Lower lobe of right lung (tissue), 2 donors: ENCODE measurements around the gene ABL2. TPM values are rescaled to one million over a fixed set of nuclear protein-coding genes. Genes with fewer than 3 reads are reported as not detected.

ENCODE experiments used
- ATAC-seq, 2 donors: fragments of 200-7000 bp; cut with Tn5 transposase; one replicate each; pipeline ENCODE4 v1.9.1; 2020 to 2022; ENCODE audit warnings: mild to moderate bottlenecking in 2 of 2, moderate library complexity in 2 of 2
- DNase-seq: peaks from one replicate; pipeline ENCODE4 v3.0.0-alpha.2; 2020
- H3K27ac ChIP-seq: fragments of 200-600 bp; one replicate; pipeline ENCODE4 v1.8.0; 2022
- H3K27me3 ChIP-seq: fragments of 200-600 bp; one replicate; pipeline ENCODE4 v1.8.0; 2022; ENCODE audit warnings: low read depth
- H3K36me3 ChIP-seq: fragments of 200-600 bp; one replicate; pipeline ENCODE4 v1.8.0; 2022; ENCODE audit warnings: mild to moderate bottlenecking
- H3K4me1 ChIP-seq: fragments of 200-600 bp; one replicate; pipeline ENCODE4 v1.8.0; 2022
- H3K4me3 ChIP-seq: fragments of 200-600 bp; one replicate; pipeline ENCODE4 v1.8.0; 2022; ENCODE audit warnings: mild to moderate bottlenecking
- H3K9me3 ChIP-seq: fragments of 200-600 bp; one replicate; pipeline ENCODE4 v1.8.0; 2022
- CTCF ChIP-seq: fragments of 200-600 bp; IDR thresholded peaks from one replicate; pipeline ENCODE4 v1.8.0; 2022; ENCODE audit warnings: antibody characterized with exemption, mild to moderate bottlenecking
- intact Hi-C: fragments of 100-400 bp; cut with DNase I; formaldehyde crosslinking; loops from one replicate; pipeline ENCODE4 v1.11.0; 2022
- total RNA-seq: library from RNA; stranded (reverse); fragmentation: NEBNext Ultra II Directional; extraction: Animal tissue kit (Norgen Biotek cat#: 25700); gene quantifications from one replicate; pipeline ENCODE4 v1.2.1, GENCODE V29; 2021
- donor health status: DM: no; HTN: yes; CAD: no; lungs with severe emphysema.

Gene ABL2
- total RNA-seq, 1 donor from 2014 or later: 27.0 TPM

DNA sequence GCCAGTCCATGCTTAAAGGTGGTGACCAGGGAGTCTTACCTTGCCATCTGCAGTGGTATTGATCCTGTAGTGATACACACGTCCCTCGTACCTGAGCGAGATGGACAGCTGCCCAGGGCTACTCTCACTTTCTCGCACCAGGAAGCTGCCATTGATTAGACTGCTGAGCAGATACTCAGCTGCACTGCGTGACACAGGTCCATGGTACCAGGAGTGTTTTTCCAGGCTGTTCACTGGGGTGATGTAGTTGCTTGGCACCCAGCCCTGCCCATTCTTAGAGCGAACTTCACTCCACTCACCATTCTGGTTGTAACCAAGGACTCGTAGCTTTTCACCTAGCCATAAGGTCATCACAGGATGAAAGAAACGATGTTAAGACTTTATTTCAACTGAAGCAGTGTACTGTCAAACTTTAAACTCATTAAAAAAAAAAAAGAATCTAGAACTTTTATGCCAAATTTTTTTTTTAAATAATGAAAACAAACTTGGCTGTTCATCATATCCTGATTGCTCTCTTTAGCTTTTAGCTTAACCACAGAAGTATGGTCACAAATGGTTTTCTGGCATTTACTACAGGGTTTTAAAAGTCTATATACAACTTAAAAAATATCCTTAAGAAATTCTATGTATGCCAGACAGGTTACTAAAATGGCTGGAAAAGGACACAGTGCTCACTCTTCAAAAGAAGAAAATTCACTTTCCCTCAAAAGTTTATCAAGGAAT lies 103.0 kb downstream of the ABL2 start:
- intact Hi-C loops: no loop called here

DNA sequence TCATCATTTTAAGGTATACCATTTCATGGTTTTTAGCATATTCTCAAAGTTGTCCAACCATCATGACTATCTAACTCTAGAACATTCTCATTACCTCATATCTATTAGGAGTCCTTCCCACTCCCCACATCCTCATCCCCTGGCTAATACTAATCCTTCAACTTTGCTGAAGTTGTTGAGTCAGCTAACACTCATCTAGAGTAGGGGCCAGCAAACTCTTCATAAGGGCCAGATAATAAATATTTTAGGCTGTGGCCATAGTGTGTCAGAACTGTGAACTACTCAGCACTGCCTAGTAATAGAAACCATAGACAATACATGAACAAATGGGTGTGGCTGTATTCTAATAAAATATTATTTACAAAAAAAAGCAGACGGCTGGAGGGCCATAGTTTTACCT lies 104.6 kb downstream of the ABL2 start:
- no peak for TF ChIP-seq CTCF
- Histone ChIP-seq H3K4me3 (no peak overlapping the region), H3K9me3 (no peaks in the 10 kb centered on the region), H3K36me3 (peaks cover 33% of the 10 kb centered on the region), H3K4me1 (peaks cover 30% of the 10 kb centered on the region), H3K27ac (no peak overlapping the region), H3K27me3 (no peaks in the 10 kb centered on the region)
- DNase-seq: no peak
- ATAC-seq: no peak
- intact Hi-C loops: no loop called here

More for the DNA sequence above, 103.0 kb downstream of the ABL2 start:
- peaks cover 32% of the 10 kb centered on the region for H3K4me1 ChIP-seq
- H3K36me3 ChIP-seq: peaks cover 24% of the 10 kb centered on the region
- ATAC-seq: peak; percentile 52 to 60
- H3K27ac ChIP-seq: no peak overlapping the region
- no peaks in the 10 kb centered on the region for H3K27me3 ChIP-seq
- no peak for TF ChIP-seq CTCF
- peak; percentile 56 for DNase-seq
- H3K9me3 ChIP-seq: no peaks in the 10 kb centered on the region
- H3K4me3 ChIP-seq: no peak overlapping the region

- intact Hi-C loops: no loop called here
- Histone ChIP-seq H3K27ac (no peak overlapping the region), H3K36me3 (peaks cover 64% of the 10 kb centered on the region), H3K4me3 (no peak overlapping the region), H3K27me3 (no peaks in the 10 kb centered on the region), H3K9me3 (no peaks in the 10 kb centered on the region), H3K4me1 (peaks cover 2% of the 10 kb centered on the region)
- ATAC-seq (peak in 1 of 2 donors; percentile 50), DNase-seq (no peak)
- peak; percentile 59 for TF ChIP-seq CTCF
Observed at GRCh38 chr1:179121159-179121938, 108.1 kb downstream of the ABL2 start.

GRCh38 chr1:179120736-179121135 lies 108.7 kb downstream of the ABL2 start:
- H3K4me3 ChIP-seq: no peak overlapping the region
- TF ChIP-seq CTCF: no peak
- H3K27ac ChIP-seq: no peak overlapping the region
- no peaks in the 10 kb centered on the region for H3K9me3 ChIP-seq
- no peaks in the 10 kb centered on the region for H3K4me1 ChIP-seq
- no peaks in the 10 kb centered on the region for H3K27me3 ChIP-seq
- ATAC-seq (no peak), DNase-seq (no peak)
- intact Hi-C loops: no loop called here
- peaks cover 65% of the 10 kb centered on the region for H3K36me3 ChIP-seq

GRCh38 chr1:179119513-179119912 lies 110.0 kb downstream of the ABL2 start:
- no peak for TF ChIP-seq CTCF
- DNase-seq: no peak
- no peak for ATAC-seq
- H3K36me3 ChIP-seq: peaks cover 72% of the 10 kb centered on the region
- no peaks in the 10 kb centered on the region for H3K9me3 ChIP-seq
- intact Hi-C loops: no loop called here
- no peaks in the 10 kb centered on the region for H3K4me1 ChIP-seq
- H3K27me3 ChIP-seq: no peaks in the 10 kb centered on the region
- H3K27ac ChIP-seq: no peak overlapping the region
- no peak overlapping the region for H3K4me3 ChIP-seq
